Mammary epithelial cell (primary cell): ENCODE measurements around the gene OSBPL5.

Experiments used
- CTCF ChIP-seq, 2 donors: IDR thresholded peaks in 1 of 2; conservative IDR thresholded peaks in 1 of 2; 2 replicates each; pipeline ENCODE4 v1.5.1; 2011 to 2012; ENCODE audit warnings: inconsistent platforms in 2 of 2, low read length in 2 of 2, mild to moderate bottlenecking in 2 of 2, control low read depth in 1 of 2, low read depth in 1 of 2; ENCODE audit not compliant: insufficient read depth in 1 of 2; ENCODE audit errors: extremely low read depth in 1 of 2
- EZH2 ChIP-seq: IDR thresholded peaks from 2 replicates; pipeline ENCODE4 v1.6.1; 2012; ENCODE audit warnings: low read length, inconsistent platforms, borderline replicate concordance

GRCh38 chr11:3088806-3089205, 76.3 kb downstream of the OSBPL5 start:
- TF ChIP-seq EZH2 (no peak), CTCF (conservative IDR thresholded peaks at IDR 0.05 in 1 of 2, IDR thresholded peaks at IDR 0.05 in 1 of 2; ENCODE audit: extremely low read depth in 1 of 2, insufficient read depth in 1 of 2, low read depth in 1 of 2, low read length in 2 of 2) (no peak)
